HG02610 (cell line): ENCODE results near the gene FAM83E.
"Not testable (repeated sequence)": the region's sequence is repeated elsewhere in the genome, so short reads cannot be mapped to it uniquely, and the experiment has no call there.

Experiments
- ATAC-seq: cut with Tn5 transposase; IDR thresholded peaks from one replicate; pipeline ENCODE4 v1.9.1; 2021; ENCODE audit warnings: mild to moderate bottlenecking, moderate library complexity; ENCODE audit not compliant: unreplicated experiment

The FAM83E gene

DNA sequence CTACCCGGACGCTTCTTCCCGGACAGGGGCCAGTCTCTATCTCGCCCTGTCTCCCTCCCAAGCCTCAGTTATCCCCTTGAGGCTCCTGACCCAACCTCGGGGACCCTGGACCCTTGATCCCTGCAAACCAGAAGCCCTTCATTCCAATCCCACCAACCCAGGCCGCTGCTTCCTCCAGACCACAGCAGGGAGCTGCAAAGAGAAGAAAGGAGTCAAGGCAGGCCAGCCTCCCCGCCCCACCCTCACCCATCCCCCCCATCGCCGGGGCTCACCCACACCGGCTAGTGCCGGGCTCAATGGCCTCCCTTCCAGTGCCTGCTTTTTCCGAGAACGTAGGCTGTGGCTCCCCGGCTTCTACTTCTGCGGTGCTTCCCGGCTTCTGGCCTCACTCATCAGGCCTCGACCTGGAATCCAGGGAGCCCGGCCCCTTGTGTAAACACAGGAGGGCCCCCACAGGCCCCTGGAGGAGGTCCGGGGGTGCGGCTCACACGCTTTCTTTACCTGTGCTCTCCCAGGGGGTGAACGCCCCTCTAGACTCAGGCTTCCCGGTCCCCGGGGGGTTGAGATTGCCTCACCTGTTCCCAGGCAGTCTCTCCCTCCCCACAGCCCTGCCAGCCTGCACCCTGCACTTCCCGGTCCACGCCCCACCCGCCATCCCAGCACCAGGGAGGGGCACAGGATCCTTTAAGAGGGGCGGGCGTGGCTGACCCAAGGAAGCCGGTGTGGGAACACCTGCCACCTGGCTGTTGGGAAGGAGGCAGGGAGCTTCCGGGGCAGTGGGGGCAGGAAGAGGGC is at the start of gene FAM83E:
Gene FAM83E, minus strand, starts transcription at position 641 of the 795 bp plus-strand sequence. CDS start 1,704 bp downstream, outside the sequence.
- no peak for ATAC-seq

DNA sequence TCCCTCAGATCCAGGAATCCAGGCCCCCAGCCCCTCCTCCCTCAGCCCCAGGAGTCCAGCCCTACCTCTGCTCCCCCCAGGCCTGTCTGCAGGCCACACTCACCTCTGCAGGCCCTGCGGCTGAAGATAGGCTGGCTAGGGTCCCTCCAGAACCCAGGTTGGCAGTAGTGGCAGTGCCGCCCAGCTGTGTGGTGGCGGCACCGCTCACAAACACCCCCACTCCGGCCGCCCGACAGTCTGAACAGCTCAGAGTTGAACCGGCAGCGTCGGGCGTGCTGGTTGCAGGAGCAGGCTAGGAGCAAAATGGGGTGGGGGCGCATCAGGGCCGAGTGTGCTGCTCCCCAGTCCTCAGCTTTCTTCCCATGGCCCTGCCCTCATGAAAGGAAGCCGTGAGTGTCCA is 49.6 kb upstream of the FAM83E start:
- no peak for ATAC-seq

DNA sequence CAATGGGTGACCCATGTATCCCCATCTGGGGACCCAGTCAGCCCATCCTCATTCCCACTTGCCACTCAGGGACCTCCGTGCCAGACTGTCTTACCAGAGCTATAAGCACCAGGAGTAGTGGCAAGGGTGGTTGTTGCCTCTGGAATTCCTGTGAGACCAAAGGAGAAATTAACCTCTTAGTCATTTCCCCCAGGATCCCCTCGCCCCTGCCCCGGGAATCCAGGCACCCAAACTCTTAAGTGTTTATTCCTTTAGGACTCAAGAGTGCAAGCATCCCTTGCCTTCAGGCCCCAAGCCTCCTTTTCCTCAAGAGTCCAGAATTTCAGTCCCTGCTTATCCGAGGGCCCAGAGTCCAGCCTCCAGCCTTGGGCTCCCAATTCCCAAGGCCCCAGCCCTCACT is 48.8 kb upstream of the FAM83E start:
- no peak for ATAC-seq

DNA sequence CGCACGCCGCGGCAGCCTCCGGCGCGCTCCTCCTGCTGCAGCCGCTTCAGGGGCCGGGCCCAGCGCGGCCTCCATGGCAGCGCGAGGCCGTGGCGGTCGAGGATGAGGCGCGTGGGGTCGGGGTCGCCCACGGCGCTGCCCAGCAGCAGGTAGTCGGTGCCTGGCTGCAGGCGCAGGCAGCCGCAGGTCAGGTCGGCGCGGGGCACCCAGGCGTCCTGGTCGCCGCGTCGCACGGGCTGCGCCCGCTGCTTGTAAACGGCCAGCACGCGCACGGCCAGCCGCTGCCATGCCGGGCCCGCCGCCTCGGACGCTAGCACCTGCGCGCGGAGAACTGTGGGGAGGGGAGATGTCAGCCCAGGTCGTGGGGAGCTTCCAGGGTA is 46.8 kb upstream of the FAM83E start:
- no peak for ATAC-seq

DNA sequence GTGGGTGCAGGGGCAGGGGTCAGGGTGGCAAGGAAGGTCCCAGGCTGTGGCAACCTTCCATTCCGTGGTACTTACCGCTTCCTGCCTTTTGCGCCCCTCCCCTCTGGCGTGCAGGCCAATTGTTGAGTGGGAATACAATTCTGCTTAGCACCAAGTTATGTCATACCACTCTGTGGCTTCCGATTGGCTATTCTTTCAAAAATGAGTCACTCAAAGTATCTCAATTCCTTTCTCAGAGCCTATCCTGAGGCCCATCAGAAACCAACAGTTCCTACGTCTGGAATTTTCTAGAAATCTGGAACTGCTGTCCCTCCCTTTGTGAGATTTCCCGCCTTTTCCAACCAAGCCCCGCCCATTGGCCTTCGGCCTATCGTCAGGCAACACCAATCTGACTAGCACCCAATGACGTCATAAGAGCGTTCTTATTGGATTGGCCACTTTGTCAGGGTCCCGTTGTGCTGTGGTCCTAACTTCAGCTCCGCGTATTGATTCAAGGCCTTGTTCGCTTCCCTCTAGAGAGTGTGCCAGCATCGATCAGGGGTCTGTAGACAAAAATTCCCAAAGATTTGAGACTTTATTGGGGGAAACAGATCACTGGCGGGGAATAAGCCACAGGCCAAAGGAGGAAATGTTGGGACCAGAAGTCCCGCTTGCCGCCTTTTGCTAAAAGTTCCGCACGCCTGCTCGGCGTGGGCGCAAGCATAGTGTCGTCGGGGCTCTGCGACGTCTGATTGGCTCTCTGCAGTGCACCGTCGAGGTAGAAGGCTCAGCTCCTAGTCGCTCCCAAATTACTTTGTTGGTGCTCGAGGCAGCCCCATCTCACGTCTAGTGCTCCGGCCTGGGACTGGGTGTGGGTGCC is 46.2 kb upstream of the FAM83E start:
- peak; percentile 76 for ATAC-seq

DNA sequence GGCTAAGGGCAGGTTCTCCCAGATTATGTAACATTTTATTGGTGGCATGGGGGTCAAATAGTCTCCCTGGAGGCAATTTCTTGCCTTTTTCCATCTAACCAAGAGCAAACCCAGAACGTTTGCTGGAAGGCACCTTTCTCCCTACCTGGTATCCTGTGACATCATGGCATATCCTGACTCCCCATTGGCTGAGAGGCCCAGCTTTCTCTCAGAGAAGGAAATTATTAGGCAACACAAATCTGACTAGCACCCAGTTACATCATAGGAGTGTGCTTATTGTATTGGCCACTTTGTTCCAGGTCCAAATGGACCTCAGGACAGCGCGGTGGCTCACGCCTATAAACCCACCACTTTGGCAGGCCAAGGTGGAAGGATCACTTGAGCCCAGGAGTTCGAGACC is 44.9 kb upstream of the FAM83E start:
- ATAC-seq, result no peak

DNA sequence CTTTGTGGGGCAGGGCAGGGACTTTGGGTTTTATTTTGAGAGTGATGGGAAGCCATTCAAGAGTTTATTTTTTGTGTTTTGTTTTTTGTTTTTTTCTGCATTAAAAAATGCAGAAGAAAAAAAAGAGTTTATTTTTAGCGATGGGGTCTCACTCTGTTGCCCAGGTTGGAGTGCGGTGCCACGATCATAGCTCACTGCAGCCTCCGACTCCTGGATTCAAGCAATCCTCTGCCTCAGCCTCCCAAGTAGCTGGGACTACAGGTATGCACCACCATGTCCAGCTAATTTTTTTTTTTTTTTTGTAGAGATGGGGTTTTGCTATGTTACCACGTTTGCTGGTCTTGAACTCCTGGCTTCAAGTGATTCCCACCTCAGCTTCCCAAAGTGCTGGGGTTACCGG is 43.6 kb upstream of the FAM83E start:
- ATAC-seq, result no peak

DNA sequence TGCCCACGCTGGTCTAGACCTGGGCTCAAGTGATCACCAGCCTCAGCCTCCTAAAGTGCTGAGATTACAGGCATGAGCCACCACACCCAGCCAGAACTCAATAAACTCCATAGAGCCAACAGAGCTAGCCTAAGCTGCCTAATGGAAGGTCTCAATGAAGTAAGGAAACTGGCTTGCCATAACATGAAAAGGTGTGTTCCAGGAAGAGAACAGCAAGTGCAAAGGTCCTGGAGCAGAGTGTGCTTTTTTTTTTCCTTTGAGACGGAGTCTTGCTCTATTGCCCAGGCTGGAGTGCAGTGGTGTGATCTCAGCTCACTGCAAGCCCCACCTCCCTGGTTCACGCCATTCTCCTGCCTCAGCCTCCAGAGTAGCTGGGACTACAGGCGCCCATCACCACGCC is 43.0 kb upstream of the FAM83E start:
- ATAC-seq, result not testable (repeated sequence)

DNA sequence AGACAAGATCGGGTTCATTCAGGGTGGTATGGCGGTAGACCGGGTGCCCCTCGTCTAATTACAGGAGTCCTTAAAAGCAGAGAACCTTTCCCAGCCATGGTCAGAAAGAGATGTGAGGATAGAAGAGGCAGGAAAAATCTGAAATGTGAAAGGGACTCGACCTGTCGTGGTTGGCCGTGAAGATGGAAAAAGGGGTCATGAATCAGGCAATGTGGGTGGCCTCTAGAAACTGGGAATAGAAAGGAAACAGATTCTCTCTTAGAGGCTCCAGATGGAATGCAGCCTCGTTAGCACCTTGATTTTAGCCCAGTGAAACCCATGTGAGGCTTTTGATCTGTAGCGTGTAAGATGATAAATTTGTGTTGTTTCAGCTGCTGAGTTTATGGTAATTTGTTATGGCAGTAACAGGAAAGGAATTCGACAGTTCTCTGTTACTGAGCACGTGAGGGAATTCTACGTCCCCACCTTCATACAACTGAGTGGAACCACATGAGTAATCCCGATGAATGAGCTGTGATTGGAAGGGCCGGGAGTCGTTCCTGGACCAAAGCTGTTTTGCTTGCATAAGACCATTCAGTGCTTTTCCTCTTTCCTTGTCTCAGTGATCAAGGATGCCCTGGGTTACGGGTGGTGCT is 42.1 kb upstream of the FAM83E start:
- ATAC-seq, result no peak

DNA sequence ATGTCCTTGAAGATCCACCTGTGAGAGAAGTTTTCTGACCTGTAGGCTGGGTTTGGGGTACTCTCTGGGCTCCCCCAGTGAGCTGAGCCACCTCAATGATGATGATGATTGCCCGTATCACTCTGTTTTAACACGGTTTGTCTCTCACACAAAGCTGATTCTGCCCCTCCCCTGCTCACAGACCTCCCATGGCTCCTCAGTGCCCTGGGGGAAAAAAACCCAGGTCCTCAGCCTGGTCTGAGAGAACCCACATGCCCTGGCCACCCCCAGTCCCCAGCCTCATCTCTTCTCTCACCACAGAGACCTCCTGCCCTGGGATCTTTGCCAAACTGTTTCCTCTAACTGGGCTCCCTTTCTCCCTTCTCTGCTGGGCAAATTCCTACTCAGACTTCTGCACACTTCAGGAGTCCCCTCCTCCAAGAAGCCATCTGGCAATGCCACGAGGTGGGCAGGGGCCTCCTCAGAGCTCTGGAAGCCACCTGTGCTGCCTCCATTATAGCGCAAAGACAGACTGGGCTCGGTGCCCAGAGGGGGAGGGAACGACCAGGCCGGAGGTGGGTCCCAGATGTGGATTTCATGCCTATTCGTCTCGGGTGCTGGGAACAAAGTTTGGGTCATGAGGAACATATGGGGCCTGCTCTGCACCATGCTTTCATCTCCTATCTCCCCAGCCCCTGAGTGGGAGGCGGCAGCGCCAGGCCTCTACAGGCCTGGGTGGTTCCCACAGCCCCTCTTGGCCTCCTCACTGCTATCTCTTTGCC is 39.6 kb upstream of the FAM83E start:
- no peak for ATAC-seq

DNA sequence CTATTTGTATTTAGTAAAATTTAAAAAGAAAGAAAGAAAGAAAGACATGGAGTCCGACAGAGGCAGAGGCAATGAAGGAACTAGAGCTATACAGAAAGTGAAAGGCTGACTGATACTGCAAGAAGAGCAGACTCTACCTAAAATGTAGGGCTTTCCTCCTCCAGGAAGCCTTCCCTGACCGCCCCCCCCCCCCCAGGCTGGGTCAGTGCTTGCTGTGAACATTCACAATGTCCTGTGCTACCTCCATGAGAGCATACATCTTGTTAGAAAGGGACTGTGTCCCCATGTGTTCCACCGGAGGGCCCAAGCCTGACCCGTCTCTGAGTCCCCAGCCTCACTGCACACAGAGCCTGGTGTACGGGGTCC is 36.8 kb upstream of the FAM83E start:
- ATAC-seq, result no peak

DNA sequence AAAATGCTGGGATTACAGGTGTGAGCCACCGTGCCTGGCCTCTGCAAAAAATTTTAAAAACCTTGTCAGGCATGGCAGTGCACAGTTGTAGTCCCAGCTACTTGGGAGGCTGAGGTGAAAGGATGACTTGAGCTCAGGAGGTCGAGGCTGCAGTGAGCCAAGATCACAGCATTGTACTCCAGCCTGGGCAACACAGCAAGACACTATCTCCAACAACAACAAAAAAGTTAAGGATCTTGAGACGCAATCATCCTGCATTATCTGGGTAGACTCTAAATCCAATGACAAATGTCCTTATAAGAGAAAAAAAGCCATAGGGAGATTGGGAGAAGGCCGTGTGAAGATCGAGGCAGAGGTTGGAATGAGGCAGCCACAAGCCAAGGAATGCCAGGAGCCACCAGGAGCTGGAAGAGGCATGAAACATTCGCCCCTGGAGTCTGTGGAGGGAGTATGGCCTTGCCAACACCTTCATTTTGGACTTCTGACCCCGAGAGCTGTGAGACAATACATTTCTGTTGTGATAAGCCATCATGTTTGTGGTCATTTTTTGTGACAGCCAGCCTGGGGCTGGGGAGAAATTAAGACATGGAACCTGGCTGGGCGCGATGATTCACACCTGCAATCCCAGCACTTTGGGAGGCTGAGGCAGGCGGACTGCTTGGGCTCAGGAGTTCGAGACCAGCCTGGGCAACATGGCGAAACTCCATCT is 36.3 kb upstream of the FAM83E start:
- ATAC-seq, result no peak

DNA sequence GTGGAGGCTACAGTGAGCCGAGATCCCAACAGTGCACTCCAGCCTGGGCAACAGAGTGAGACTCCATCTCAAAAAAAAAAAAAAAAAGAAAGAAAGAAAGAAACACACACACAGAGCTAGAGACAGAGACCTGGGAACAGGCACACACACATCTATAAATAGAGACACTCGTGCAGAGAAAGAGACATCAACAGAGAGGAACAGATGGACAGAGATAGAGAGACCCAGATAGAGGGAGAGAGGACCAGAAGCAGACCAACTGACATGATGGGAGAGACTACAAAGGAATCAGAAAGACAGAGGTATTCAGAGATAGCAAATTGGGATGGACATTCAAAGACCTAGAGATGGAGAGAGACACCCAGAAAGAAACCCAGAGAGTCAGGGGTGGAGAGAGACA is 33.3 kb upstream of the FAM83E start:
- ATAC-seq, result no peak

DNA sequence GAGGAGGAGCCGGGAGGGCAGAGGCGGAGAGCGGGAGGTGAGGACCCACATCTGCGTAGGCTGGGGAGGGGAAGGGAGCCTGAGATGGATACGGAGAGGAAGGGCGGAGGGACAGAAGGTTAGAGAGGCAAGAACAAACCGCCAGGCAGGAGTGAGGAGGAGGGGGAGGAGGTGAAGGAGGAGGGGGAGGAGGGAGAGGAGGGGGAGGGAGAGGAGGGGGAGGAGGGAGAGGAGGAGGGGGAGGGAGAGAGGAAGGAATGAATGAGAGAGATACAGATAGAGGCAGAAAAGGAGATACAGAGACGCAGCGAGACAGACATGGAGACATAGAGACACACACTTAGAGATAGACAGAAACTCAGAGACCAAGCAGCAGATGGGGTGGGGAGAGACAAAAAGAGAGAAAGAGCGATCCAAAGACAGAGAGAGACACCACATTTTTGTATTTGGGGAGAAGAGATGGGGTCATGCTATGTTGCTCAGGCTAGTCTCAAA is 31.9 kb upstream of the FAM83E start:
- no peak for ATAC-seq

DNA sequence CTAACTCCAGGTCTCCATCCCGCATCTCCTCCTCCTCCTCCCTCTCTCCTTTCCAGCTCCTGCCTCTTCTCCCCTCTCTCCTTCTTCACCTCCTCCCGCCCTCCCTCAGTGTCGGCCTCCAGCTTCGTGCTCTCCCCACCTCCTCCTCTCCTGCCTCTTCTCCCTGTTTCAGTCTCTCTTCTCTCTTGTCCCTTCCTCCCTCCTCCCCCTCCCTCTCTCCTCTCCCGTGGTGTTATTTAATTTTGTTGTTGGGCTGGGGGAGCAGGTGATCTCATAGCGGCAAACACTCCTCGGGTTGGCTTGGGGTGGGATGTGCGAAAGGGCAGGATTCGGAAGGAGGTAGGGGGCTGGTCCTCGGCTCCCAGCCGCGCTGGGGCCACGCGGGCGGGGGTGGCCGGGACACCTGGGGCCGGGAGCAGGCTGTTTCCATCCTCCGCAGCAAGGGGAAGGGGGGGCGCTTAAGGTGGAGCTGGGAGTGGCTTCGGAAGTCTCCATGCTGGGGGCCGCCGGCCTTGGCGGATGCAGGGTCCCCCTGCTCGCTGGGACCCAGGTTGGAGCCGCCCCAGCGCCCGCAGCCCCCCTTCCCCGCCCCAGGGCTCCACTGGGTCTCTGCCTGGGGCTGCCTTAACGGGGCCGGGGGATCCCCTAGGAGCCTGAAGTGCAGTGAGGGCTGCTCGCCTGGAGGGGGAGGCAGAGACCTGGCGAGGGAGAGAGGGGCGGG is 31.3 kb upstream of the FAM83E start, which contains the start of gene CA11:
Gene CA11, minus strand, starts transcription at position 187 of the 721 bp plus-strand sequence. CDS start 555 bp downstream, outside the sequence.
- peak; percentile 86 for ATAC-seq

DNA sequence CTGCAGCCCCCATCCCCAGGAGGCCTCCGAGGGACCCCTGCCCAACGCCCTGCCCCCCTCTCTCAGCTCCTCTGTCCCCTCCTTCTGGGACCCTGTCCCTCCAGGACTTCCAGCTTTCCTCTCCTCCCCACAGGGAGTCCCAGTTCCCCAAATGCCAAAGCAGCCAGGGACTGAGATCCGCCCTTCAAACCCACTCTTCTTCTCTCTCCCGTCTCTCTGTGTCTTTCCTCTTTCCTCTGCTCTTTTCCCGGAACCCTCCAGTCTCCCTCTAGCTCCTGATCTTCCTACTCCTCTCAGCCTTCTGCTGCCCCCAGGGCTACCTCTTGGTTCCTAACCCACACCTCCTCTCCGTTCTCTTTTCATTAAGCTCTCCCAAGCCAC is 30.7 kb upstream of the FAM83E start:
- ATAC-seq, result no peak

DNA sequence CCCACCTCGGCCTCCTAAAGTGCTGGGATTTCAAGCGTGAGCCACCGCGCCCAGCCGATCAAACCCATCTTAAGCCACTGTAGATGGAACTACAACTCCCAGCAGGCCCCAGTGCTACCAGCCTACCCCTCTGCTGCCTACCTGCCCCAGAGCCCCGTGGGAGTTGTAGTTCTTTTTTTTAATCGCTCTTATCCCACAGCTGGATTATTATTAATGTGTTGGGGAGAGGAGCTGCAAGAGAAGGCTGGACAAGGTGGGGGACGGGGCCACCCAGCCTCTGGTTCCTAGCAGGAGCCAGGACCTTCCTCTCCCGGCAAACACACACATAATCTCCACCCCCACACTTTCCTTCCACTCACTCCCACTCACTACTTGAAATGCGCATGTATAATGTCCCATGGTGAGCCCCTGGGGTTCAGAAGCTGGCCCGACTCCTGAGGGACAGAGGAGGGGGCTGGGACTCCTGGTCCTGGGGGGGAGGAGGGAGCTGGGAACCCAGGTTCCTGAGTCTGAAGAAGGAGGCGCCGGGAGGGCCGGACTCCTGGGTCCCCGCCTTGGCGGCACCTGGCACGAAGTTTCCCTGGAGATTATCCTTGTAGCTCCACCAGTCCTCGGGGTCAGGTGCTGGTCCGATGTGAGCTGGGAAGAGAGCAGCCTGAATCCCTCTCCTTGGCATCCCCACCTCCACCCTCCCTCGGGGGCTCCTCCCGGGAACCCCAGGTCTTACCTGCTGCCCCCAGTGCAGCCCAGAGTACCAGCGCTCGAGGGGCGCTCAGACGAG is 30.2 kb upstream of the FAM83E start:
- ATAC-seq, result no peak

DNA sequence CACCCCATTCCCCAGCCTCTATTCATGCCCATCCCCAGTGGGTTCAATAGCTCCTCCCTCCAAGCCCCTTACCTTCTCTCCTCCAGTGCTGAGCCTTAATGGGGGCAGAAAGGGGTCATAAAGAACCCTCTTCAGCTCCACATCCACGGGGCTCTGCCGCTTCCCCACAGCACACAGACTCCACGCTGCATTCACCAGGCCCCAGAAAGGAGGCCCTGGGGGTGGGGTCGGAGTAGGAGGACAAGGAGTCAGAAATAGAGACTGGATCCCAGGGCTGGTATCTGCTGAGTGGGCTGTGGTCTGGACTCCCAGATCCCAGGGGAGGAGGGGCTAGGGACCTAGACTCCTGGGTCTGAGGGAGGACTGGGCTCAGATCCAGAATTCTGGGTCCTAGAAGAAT is 29.5 kb upstream of the FAM83E start:
- ATAC-seq, result no peak

DNA sequence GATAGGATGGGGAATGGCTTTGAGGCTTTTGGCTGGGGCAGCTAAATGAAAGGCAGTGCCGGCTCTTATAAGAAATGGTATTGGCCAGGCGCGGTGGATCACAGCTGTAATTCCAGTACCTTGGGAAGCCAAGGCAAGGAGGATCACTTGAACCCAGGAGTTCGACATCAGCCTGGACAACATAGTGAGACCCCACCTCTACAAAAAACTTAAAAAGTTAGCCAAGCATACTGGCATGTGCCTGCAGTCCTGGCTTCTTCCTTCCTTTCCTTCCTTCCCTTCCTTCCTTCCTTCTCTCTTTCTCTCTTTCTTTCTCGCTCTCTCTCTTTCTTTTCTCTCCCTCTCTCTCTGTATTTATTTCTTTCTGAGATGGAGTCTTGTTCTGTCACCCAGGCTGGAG is 28.0 kb upstream of the FAM83E start:
- no peak for ATAC-seq
